ENCODE data around the gene SPRR4.

- no peak for TF ChIP-seq CTCF (IDR thresholded peaks at IDR 0.05 in 4 of 5, conservative IDR thresholded peaks at IDR 0.05 in 1 of 5)
- no peak for TF ChIP-seq POLR2A (IDR thresholded peaks at IDR 0.05)
These were observed 16.0 kb upstream of the SPRR4 start for GRCh38 chr1:152954436-152954835.

All from gastrocnemius medialis (tissue), 4 donors.